Ecto neural progenitor cell (in vitro differentiated cells): ENCODE data around the gene SOX15.

ENCODE experiments used
- DNase-seq: peaks from one replicate; pipeline ENCODE4 v3.0.0-alpha.2; 2018; ENCODE audit warnings: low spot score

The SOX15 gene

GRCh38 chr17:7557775-7558543 is 31.9 kb downstream of the SOX15 start:
- DNase-seq = no peak

- no peak for DNase-seq
These were observed 32.6 kb downstream of the SOX15 start for GRCh38 chr17:7557147-7557764.

GRCh38 chr17:7556627-7557026 is 33.3 kb downstream of the SOX15 start:
- no peak for DNase-seq

GRCh38 chr17:7555320-7555948 is 34.5 kb downstream of the SOX15 start:
- no peak for DNase-seq

- DNase-seq = no peak
These were observed 36.5 kb downstream of the SOX15 start for GRCh38 chr17:7553356-7553755.

- no peak for DNase-seq
These were observed 37.3 kb downstream of the SOX15 start for GRCh38 chr17:7552621-7553051.

GRCh38 chr17:7551396-7551795 is 38.5 kb downstream of the SOX15 start:
- DNase-seq = no peak

- DNase-seq = no peak
These were observed 39.5 kb downstream of the SOX15 start for GRCh38 chr17:7550344-7550743.

GRCh38 chr17:7549401-7550055 is 40.4 kb downstream of the SOX15 start:
- no peak for DNase-seq

- DNase-seq = no peak
These were observed 41.1 kb downstream of the SOX15 start, which contains the start of gene TNFSF12 for GRCh38 chr17:7548585-7549400. TNFSF12 (plus strand) TSS chr17:7549058; CDS start chr17:7549154, 96 bp downstream.

GRCh38 chr17:7544911-7545310 is 45.0 kb downstream of the SOX15 start:
- DNase-seq = no peak

- DNase-seq = no peak
These were observed 48.7 kb downstream of the SOX15 start for GRCh38 chr17:7541074-7541621.

- DNase-seq = no peak
These were observed 50.9 kb downstream of the SOX15 start for GRCh38 chr17:7538891-7539545.
